Fibroblast of skin of abdomen (primary cell): ENCODE data around the gene RGS11.

ENCODE experiments used
- DNase-seq: peaks from one replicate; pipeline ENCODE4 v3.0.0-alpha.2; 2013

The RGS11 gene

GRCh38 chr16:296276-296675, 20.5 kb upstream of the RGS11 start:
- DNase-seq, result no peak

GRCh38 chr16:293043-293775, 17.5 kb upstream of the RGS11 start:
- DNase-seq, result no peak

GRCh38 chr16:291539-291938, 15.8 kb upstream of the RGS11 start:
- DNase-seq, result no peak

- no peak for DNase-seq
Observed at GRCh38 chr16:290681-291405, 15.1 kb upstream of the RGS11 start.

GRCh38 chr16:290015-290680, 14.4 kb upstream of the RGS11 start:
- no peak for DNase-seq

- DNase-seq, result no peak
Observed at GRCh38 chr16:289395-289997, 13.8 kb upstream of the RGS11 start.

GRCh38 chr16:287981-288920, 12.5 kb upstream of the RGS11 start:
- DNase-seq, result no peak

GRCh38 chr16:287298-287811, 11.6 kb upstream of the RGS11 start:
- no peak for DNase-seq

GRCh38 chr16:286491-287297, 10.9 kb upstream of the RGS11 start:
- no peak for DNase-seq

GRCh38 chr16:285146-286055, 9.7 kb upstream of the RGS11 start:
- DNase-seq, result no peak

GRCh38 chr16:284204-285120, 8.7 kb upstream of the RGS11 start:
- DNase-seq, result no peak

- DNase-seq, result no peak
Observed at GRCh38 chr16:283033-283805, 7.5 kb upstream of the RGS11 start, which contains the start of gene PDIA2. Gene PDIA2 (plus strand): TSS chr16:283164. CDS start chr16:283170, 6 bp downstream.

GRCh38 chr16:282491-282890, 6.7 kb upstream of the RGS11 start:
- no peak for DNase-seq

- no peak for DNase-seq
Observed at GRCh38 chr16:281660-282255, 6.0 kb upstream of the RGS11 start.

- no peak for DNase-seq
Observed at GRCh38 chr16:280991-281659, 5.4 kb upstream of the RGS11 start.

- no peak for DNase-seq
Observed at GRCh38 chr16:280552-280951, 4.8 kb upstream of the RGS11 start, which contains the start of gene ARHGDIG. Gene ARHGDIG (plus strand): TSS chr16:280591. CDS start chr16:280681, 90 bp downstream.
